Ishikawa (cell line): ENCODE data around the gene FLYWCH1.
A peak's percentile ranks its signal among the peaks of the same experiment; 100 is the strongest.

ENCODE experiments used
- CEBPB ChIP-seq: IDR thresholded peaks from 2 replicates; pipeline ENCODE4 v1.6.1; 2012
- CREB1 ChIP-seq: IDR thresholded peaks from 2 replicates; pipeline ENCODE4 v1.6.1; 2012; ENCODE audit warnings: low read depth
- EGR1 ChIP-seq: IDR thresholded peaks from 2 replicates; pipeline ENCODE4 v1.6.1; 2012
- EP300 ChIP-seq: IDR thresholded peaks from 2 replicates; pipeline ENCODE4 v1.6.1; 2012; ENCODE audit warnings: borderline replicate concordance
- FOXM1 ChIP-seq: IDR thresholded peaks from 2 replicates; pipeline ENCODE4 v1.6.1; 2012; ENCODE audit warnings: low read depth, borderline replicate concordance
- MAX ChIP-seq: IDR thresholded peaks from 2 replicates; pipeline ENCODE4 v1.6.1; 2012
- RAD21 ChIP-seq: IDR thresholded peaks from 2 replicates; pipeline ENCODE4 v1.6.1; 2012; ENCODE audit warnings: low read depth
- REST ChIP-seq: IDR thresholded peaks from 2 replicates; pipeline ENCODE4 v1.6.1; 2012; ENCODE audit warnings: low read depth, mild to moderate bottlenecking
- TAF1 ChIP-seq: IDR thresholded peaks from 2 replicates; pipeline ENCODE4 v1.6.1; 2012; ENCODE audit warnings: low read depth, mild to moderate bottlenecking
- TCF12 ChIP-seq: IDR thresholded peaks from 2 replicates; pipeline ENCODE4 v1.6.1; 2012; ENCODE audit warnings: low read depth
- TEAD4 ChIP-seq: IDR thresholded peaks from 2 replicates; pipeline ENCODE4 v1.6.1; 2012
- USF1 ChIP-seq: IDR thresholded peaks from 2 replicates; pipeline ENCODE4 v1.6.1; 2012
- YY1 ChIP-seq: IDR thresholded peaks from 2 replicates; pipeline ENCODE4 v1.6.1; 2012; ENCODE audit warnings: low read depth
- ZBTB7A ChIP-seq: IDR thresholded peaks from 2 replicates; pipeline ENCODE4 v1.6.1; 2012; ENCODE audit warnings: low read depth

GRCh38 chr16:2904100-2904921 lies 7.4 kb upstream of the FLYWCH1 start:
- TF ChIP-seq CREB1 = no peak
- no peak for TF ChIP-seq EP300
- TF ChIP-seq TEAD4 = no peak; the same call in 1 of the 2 replicates
- TF ChIP-seq RAD21 = peak; percentile 40; the same call in 1 of the 2 replicates
- TF ChIP-seq YY1 = peak; percentile 83
- no peak for TF ChIP-seq EGR1
- peak; percentile 32; the same call in 1 of the 2 replicates for TF ChIP-seq TAF1
- TF ChIP-seq REST = 0 out of 2 replicates have a peak, but pooled peaks have one; percentile 45
- TF ChIP-seq MAX = peak; percentile 47; the same call in 1 of the 2 replicates
- no peak for TF ChIP-seq FOXM1
- TF ChIP-seq USF1 = peak; percentile 4; the same call in 1 of the 2 replicates
- TF ChIP-seq CEBPB = 0 out of 2 replicates have a peak, but pooled peaks have one; percentile 29
- no peak for TF ChIP-seq TCF12
- TF ChIP-seq ZBTB7A = peak; percentile 88
